GM19099 (cell line): ENCODE results near the gene SLC20A1.
A peak's percentile ranks its signal among the peaks of the same experiment; 100 is the strongest.

Experiments used
- POLR2A ChIP-seq: IDR thresholded peaks from 3 replicates; pipeline ENCODE4 v1.6.1; 2011; ENCODE audit warnings: low read depth; ENCODE audit not compliant: insufficient read length; ENCODE audit errors: extremely low read depth

Gene SLC20A1

GRCh38 chr2:112686348-112687217 is 40.8 kb downstream of the SLC20A1 start:
- TF ChIP-seq POLR2A: no peak

GRCh38 chr2:112687522-112687921 is 41.8 kb downstream of the SLC20A1 start:
- TF ChIP-seq POLR2A: no peak

GRCh38 chr2:112688086-112688880 is 42.5 kb downstream of the SLC20A1 start:
- no peak for TF ChIP-seq POLR2A

- no peak for TF ChIP-seq POLR2A
These were observed 45.2 kb downstream of the SLC20A1 start for GRCh38 chr2:112690853-112691401.

GRCh38 chr2:112691881-112692281 is 46.1 kb downstream of the SLC20A1 start:
- TF ChIP-seq POLR2A: no peak

- TF ChIP-seq POLR2A: peak; percentile 33
These were observed 46.8 kb downstream of the SLC20A1 start for GRCh38 chr2:112692495-112692911.

GRCh38 chr2:112692918-112693317 is 47.2 kb downstream of the SLC20A1 start:
- TF ChIP-seq POLR2A: no peak

- no peak for TF ChIP-seq POLR2A
These were observed 47.9 kb downstream of the SLC20A1 start for GRCh38 chr2:112693596-112693995.

- TF ChIP-seq POLR2A: no peak
These were observed 48.4 kb downstream of the SLC20A1 start for GRCh38 chr2:112694182-112694581.

- no peak for TF ChIP-seq POLR2A
These were observed 53.2 kb downstream of the SLC20A1 start for GRCh38 chr2:112698834-112699515.

- no peak for TF ChIP-seq POLR2A
These were observed 54.4 kb downstream of the SLC20A1 start for GRCh38 chr2:112699984-112700667.

- no peak for TF ChIP-seq POLR2A
These were observed 55.3 kb downstream of the SLC20A1 start for GRCh38 chr2:112701052-112701451.

- TF ChIP-seq POLR2A: no peak
These were observed 57.9 kb downstream of the SLC20A1 start for GRCh38 chr2:112703684-112704083.

GRCh38 chr2:112705575-112705974 is 59.8 kb downstream of the SLC20A1 start:
- TF ChIP-seq POLR2A: no peak

GRCh38 chr2:112706170-112706664 is 60.5 kb downstream of the SLC20A1 start:
- no peak for TF ChIP-seq POLR2A

GRCh38 chr2:112708968-112709367 is 63.2 kb downstream of the SLC20A1 start:
- TF ChIP-seq POLR2A: no peak
